OCI-LY7 (cell line): ENCODE data around the gene SAFB2. TPM values are rescaled to one million over a fixed set of nuclear protein-coding genes. Genes with fewer than 3 reads are reported as not detected.
"Not testable (repeated sequence)": the region's sequence is repeated elsewhere in the genome, so short reads cannot be mapped to it uniquely, and the experiment has no call there.

Experiments used
- BruUV-seq: library from RNA; stranded (reverse); fragments of 400-500 nt; replicated peaks from 2 replicates; lab custom pipeline; 2021; lab: Mats Ljungman, UMichigan
- CTCF ChIA-PET: fragments of 300-600 bp; sonication (Branson Sonifier 250); formaldehyde crosslinking; loops from one replicate; lab custom pipeline; 2022; ENCODE audit warnings: antibody characterized with exemption; ENCODE audit not compliant: unreplicated experiment; lab: Charles Lee
- POLR2A ChIA-PET: fragments of 300-600 bp; sonication (Branson Sonifier 250); formaldehyde crosslinking; loops from one replicate; lab custom pipeline; 2022; ENCODE audit warnings: antibody characterized with exemption; lab: Charles Lee
- DNase-seq: peaks from one replicate; pipeline ENCODE4 v3.0.0-alpha.2; 2015; ENCODE audit warnings: low spot score
- H2AFZ ChIP-seq: fragments of 200-600 bp; sonication (generic), shearing (Covaris generic); 2 replicates; pipeline ENCODE4 v1.6.1; 2014; ENCODE audit warnings: mild to moderate bottlenecking, antibody characterized with exemption, low read length, moderate library complexity
- H3K27ac ChIP-seq: fragments of 200-600 bp; sonication (generic); 2 replicates; pipeline ENCODE4 v1.5.1; 2014; ENCODE audit warnings: mixed run types, low read depth, mild to moderate bottlenecking, moderate library complexity, low read length, inconsistent platforms; ENCODE audit not compliant: poor library complexity, severe bottlenecking
- H3K36me3 ChIP-seq: fragments of 200-600 bp; sonication (generic); 2 replicates; pipeline ENCODE4 v1.6.1; 2014; ENCODE audit warnings: mild to moderate bottlenecking, antibody characterized with exemption, low read length, moderate library complexity, mixed read lengths; ENCODE audit not compliant: insufficient read depth
- H3K4me1 ChIP-seq: fragments of 200-600 bp; sonication (generic); 2 replicates; pipeline ENCODE4 v1.5.1; 2014; ENCODE audit warnings: mild to moderate bottlenecking, low read length; ENCODE audit not compliant: insufficient read depth, poor library complexity, severe bottlenecking
- H3K4me2 ChIP-seq: fragments of 200-600 bp; sonication (generic); 2 replicates; pipeline ENCODE4 v1.6.1; 2014; ENCODE audit warnings: mild to moderate bottlenecking, low read length
- H3K4me3 ChIP-seq: fragments of 200-600 bp; sonication (generic); 2 replicates; pipeline ENCODE4 v1.5.1; 2014; ENCODE audit warnings: mild to moderate bottlenecking, low read depth, low read length; ENCODE audit not compliant: poor library complexity, severe bottlenecking
- H3K79me2 ChIP-seq: fragments of 200-600 bp; sonication (generic); 2 replicates; pipeline ENCODE4 v1.6.1; 2016; ENCODE audit warnings: low read depth, mild to moderate bottlenecking, low read length, moderate library complexity, mixed read lengths; ENCODE audit not compliant: insufficient read depth
- H3K9me2 ChIP-seq: fragments of 200-600 bp; sonication (generic); 2 replicates; pipeline ENCODE4 v1.6.1; 2016; ENCODE audit warnings: mild to moderate bottlenecking, low read length, mixed read lengths; ENCODE audit not compliant: insufficient read depth
- H3K9me3 ChIP-seq: fragments of 200-600 bp; sonication (generic); 2 replicates; pipeline ENCODE4 v1.6.1; 2014; ENCODE audit warnings: mild to moderate bottlenecking, mixed run types, low read length, mixed read lengths
- H4K20me1 ChIP-seq: fragments of 200-600 bp; sonication (generic); 2 replicates; pipeline ENCODE4 v1.6.1; 2014; ENCODE audit warnings: mild to moderate bottlenecking, antibody characterized with exemption, low read length, moderate library complexity, mixed read lengths; ENCODE audit not compliant: insufficient read depth
- EZH2phosphoT487 ChIP-seq: fragments of 200-600 bp; sonication (generic); IDR thresholded peaks from 2 replicates; pipeline ENCODE4 v1.6.1; 2018; ENCODE audit warnings: low read depth, borderline replicate concordance, mild to moderate bottlenecking, mixed run types, antibody characterized with exemption, low read length, moderate library complexity, mixed read lengths
- intact Hi-C: fragments of 100-400 bp; cut with micrococcal nuclease; formaldehyde crosslinking; loops from one replicate; pipeline ENCODE4 v1.10.0; 2022; ENCODE audit not compliant: unreplicated experiment
- total RNA-seq, 2 experiments: library from RNA; depleted of rRNA in 1 of 2; stranded (reverse); fragments of >200 nt in 1 of 2; shearing (Covaris generic) in 1 of 2; gene quantifications; 2 replicates each; pipeline ENCODE4 v1.2.3, GENCODE V29; 2014 to 2022
- TF ChIP-seq, protein P1 (sequence below): fragments of 200-600 bp; sonication (generic); conservative IDR thresholded peaks from 2 replicates; pipeline ENCODE4 v1.5.1; 2014; ENCODE audit warnings: mild to moderate bottlenecking, antibody characterized with exemption, low read length, moderate library complexity, mixed read lengths

Gene SAFB2
- total RNA-seq, 2 experiments from 2014 or later, result 52.8 to 111 TPM

DNA sequence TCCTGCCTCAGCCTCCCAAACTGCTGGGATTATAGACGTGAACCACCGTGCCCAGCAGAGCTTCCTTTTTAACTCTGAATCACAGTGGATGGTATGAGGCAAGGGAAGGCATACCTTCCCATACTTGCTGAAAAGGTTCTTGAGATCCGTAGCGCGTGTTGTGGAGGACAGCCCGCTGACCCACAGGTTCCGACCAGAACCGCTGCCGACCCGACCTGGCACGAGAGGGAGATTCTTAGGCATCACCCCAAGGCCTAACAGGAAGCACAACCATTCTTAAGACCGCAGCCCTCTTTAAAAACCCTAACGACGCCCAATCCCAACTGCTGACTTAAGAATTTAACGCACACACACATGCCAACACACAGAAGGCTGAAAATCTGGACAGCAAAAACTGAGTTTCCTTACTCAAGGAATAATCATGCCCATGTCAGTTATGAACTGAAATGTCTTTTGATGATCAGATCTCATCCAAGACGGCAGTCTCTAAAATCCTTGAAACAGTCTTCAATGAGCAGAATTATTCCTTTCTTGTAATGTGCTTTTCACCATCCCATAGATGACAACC is 12.6 kb downstream of the SAFB2 start:
- BruUV-seq, result no TSS peak
- no peaks in the 10 kb centered on the region; the same call in 1 of the 2 replicates for H3K79me2 ChIP-seq
- peaks cover 92% of the 10 kb centered on the region for H3K36me3 ChIP-seq
- no peak for DNase-seq
- H3K4me1 ChIP-seq, result no peaks in the 10 kb centered on the region
- H3K4me2 ChIP-seq, result no peak overlapping the region
- H4K20me1 ChIP-seq, result 0 out of 2 replicates have a peak, but pooled peaks cover 7% of the 10 kb centered on the region
- CTCF ChIA-PET, result no interaction called here
- intact Hi-C loops, result no loop called here
- H3K4me3 ChIP-seq, result no peak overlapping the region
- POLR2A ChIA-PET, result no interaction called here
- H2AFZ ChIP-seq, result no peak overlapping the region
- no peaks in the 10 kb centered on the region for H3K9me3 ChIP-seq
- H3K27ac ChIP-seq, result no peak overlapping the region
- TF ChIP-seq, protein P1, sequence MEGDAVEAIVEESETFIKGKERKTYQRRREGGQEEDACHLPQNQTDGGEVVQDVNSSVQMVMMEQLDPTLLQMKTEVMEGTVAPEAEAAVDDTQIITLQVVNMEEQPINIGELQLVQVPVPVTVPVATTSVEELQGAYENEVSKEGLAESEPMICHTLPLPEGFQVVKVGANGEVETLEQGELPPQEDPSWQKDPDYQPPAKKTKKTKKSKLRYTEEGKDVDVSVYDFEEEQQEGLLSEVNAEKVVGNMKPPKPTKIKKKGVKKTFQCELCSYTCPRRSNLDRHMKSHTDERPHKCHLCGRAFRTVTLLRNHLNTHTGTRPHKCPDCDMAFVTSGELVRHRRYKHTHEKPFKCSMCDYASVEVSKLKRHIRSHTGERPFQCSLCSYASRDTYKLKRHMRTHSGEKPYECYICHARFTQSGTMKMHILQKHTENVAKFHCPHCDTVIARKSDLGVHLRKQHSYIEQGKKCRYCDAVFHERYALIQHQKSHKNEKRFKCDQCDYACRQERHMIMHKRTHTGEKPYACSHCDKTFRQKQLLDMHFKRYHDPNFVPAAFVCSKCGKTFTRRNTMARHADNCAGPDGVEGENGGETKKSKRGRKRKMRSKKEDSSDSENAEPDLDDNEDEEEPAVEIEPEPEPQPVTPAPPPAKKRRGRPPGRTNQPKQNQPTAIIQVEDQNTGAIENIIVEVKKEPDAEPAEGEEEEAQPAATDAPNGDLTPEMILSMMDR, result no peak
- no peak for TF ChIP-seq EZH2phosphoT487
- no peaks in the 10 kb centered on the region for H3K9me2 ChIP-seq

DNA sequence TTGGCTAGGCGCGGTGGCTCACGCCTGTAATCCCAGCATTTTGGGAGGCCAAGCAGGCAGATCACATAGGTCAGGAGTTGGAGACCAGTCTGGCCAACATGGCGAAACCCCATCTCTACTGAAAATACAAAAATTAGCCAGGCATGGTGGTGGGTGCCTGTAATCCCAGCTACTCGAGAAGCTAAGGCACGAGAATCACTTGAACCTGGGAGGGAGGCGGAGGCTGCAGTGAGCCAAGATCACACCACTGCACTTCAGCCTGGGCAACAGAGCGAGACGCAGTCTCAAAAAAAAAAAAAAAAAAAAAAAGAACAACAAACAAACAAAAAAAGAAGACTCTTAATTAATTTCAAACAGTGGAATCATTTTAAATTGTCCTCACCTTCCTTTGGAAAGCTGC is 13.8 kb downstream of the SAFB2 start:
- CTCF ChIA-PET, H4K20me1 ChIP-seq, H3K4me3 ChIP-seq, BruUV-seq, H3K4me2 ChIP-seq, H3K9me3 ChIP-seq, H3K27ac ChIP-seq, H3K4me1 ChIP-seq, H2AFZ ChIP-seq, DNase-seq, H3K9me2 ChIP-seq, intact Hi-C loops, H3K79me2 ChIP-seq, POLR2A ChIA-PET: not testable (repeated sequence)
- peaks cover 92% of the 10 kb centered on the region for H3K36me3 ChIP-seq

DNA sequence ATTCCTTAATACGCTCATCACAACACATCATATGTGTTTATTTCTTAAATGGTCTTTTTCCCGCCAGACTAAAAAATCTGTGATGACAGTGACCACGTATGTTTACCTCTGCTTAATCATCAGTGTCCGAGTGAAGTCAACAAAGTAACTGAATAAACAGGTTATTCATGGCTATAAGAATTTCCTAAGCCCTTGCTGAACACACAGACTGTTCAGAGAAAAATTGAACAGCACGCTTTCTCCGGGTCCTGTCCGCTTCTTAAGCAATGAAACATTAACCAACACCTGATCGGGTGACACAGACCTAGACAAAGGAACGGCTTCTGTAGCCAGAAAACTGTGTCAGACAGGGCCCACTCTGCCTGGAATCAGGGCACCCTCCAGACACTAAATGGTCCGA is 14.3 kb downstream of the SAFB2 start:
- CTCF ChIA-PET, result no interaction called here
- Histone ChIP-seq H3K27ac (no peak overlapping the region), H3K4me3 (no peak overlapping the region), H2AFZ (no peak overlapping the region), H3K4me2 (no peak overlapping the region), H4K20me1 (0 out of 2 replicates have a peak, but pooled peaks cover 7% of the 10 kb centered on the region), H3K9me3 (no peaks in the 10 kb centered on the region), H3K4me1 (no peaks in the 10 kb centered on the region), H3K36me3 (peaks cover 92% of the 10 kb centered on the region), H3K9me2 (no peaks in the 10 kb centered on the region), H3K79me2 (no peaks in the 10 kb centered on the region; the same call in 1 of the 2 replicates)
- intact Hi-C loops, result no loop called here
- DNase-seq, result no peak
- TF ChIP-seq EZH2phosphoT487, result no peak
- TF ChIP-seq, protein P1, result no peak
- BruUV-seq, result no TSS peak
- POLR2A ChIA-PET, result no interaction called here
